ENCODE data around the gene TMPRSS11B. TPM values are rescaled to one million over a fixed set of nuclear protein-coding genes. Genes with fewer than 3 reads are reported as not detected.

Gene TMPRSS11B
- total and polyA plus RNA-seq, 2 of the 13 experiments (the other 11 are each of a cell fraction or from before 2014, with no cell fraction given): not detected

Other genes with a start within 250 kb of the TMPRSS11B start
- not detected in 2 replicates for gene TMPRSS11F, start 115.8 kb downstream of the TMPRSS11B start, total RNA-seq (2016; rRNA removed; fragmentation: Illumina TruSeq; extraction: Trizol)
- not detected in 2 replicates for gene TMPRSS11F, start 115.8 kb downstream of the TMPRSS11B start, polyA plus RNA-seq (2011; rRNA removed)
- gene YTHDC1, start 104.4 kb upstream of the TMPRSS11B start, total RNA-seq (2016; rRNA removed; fragmentation: Illumina TruSeq; extraction: Trizol): 56.3 and 56.8 TPM in 2 replicates
- 37.3 and 38.3 TPM in 2 replicates for gene YTHDC1, start 104.4 kb upstream of the TMPRSS11B start, polyA plus RNA-seq (2011; rRNA removed)
- gene TMPRSS11E, start 201.8 kb upstream of the TMPRSS11B start, total RNA-seq (2016; rRNA removed; fragmentation: Illumina TruSeq; extraction: Trizol): not detected in 2 replicates
- gene TMPRSS11E, start 201.8 kb upstream of the TMPRSS11B start, polyA plus RNA-seq (2011; rRNA removed): not detected in 2 replicates